HEK293 (cell line): ENCODE data around the gene ADAMTS12.

Experiments used
- CTCF ChIA-PET: fragments of 350-600 bp; formaldehyde crosslinking; extraction: SDS; loops from one replicate; lab custom pipeline; 2021; ENCODE audit warnings: antibody characterized with exemption; lab: Yijun Ruan, JAX
- POLR2A ChIA-PET: fragments of 300-600 bp; formaldehyde crosslinking; extraction: SDS; loops from one replicate; lab custom pipeline; 2020; ENCODE audit warnings: antibody characterized with exemption, inconsistent platforms; lab: Yijun Ruan, JAX
- H3K27ac ChIP-seq: fragments of 200-500 bp; sonication (Bioruptor generic); 2 replicates; pipeline ENCODE4 v1.5.1; 2014; ENCODE audit warnings: low read depth, low read length, control low read depth, inconsistent platforms; ENCODE audit errors: extremely low read depth
- H3K36me3 ChIP-seq, 2 experiments: fragments of 200-500 bp in 1 of 2; sonication (Bioruptor generic) in 1 of 2; 1 replicate in 1 of 2; 2 replicates in 1 of 2; pipeline ENCODE4 v1.5.1; 2014 to 2017; ENCODE audit warnings: inconsistent platforms in 2 of 2, low read length in 2 of 2; ENCODE audit not compliant: control insufficient read depth in 2 of 2, insufficient read depth in 1 of 2
- H3K4me1 ChIP-seq: fragments of 200-500 bp; sonication (Bioruptor generic); 2 replicates; pipeline ENCODE4 v1.5.1; 2014; ENCODE audit warnings: mild to moderate bottlenecking, low read length, inconsistent platforms; ENCODE audit not compliant: control insufficient read depth, insufficient read depth
- H3K4me3 ChIP-seq: 2 replicates; pipeline ENCODE4 v1.5.1; 2011; ENCODE audit warnings: low read depth, mild to moderate bottlenecking, control low read depth, low read length, moderate library complexity
- H3K9me3 ChIP-seq: fragments of 200-500 bp; sonication (Bioruptor generic); 2 replicates; pipeline ENCODE4 v1.5.1; 2014; ENCODE audit warnings: low read depth, low read length, inconsistent platforms; ENCODE audit not compliant: control insufficient read depth, insufficient read depth
- MEIS1 ChIP-seq: sonication (generic); formaldehyde crosslinking; IDR thresholded peaks from 2 replicates; pipeline ENCODE4 v1.8.1; 2022; ENCODE audit warnings: missing genetic modification reagents, mild to moderate bottlenecking, borderline replicate concordance
- YY1 ChIP-seq: fragments of 450-650 bp; formaldehyde crosslinking; IDR thresholded peaks from 2 replicates; pipeline ENCODE4 v1.5.1; 2018; ENCODE audit warnings: missing biosample characterization, missing genetic modification characterization
- ZBTB17 ChIP-seq: fragments of 450-650 bp; formaldehyde crosslinking; IDR thresholded peaks from 2 replicates; pipeline ENCODE4 v1.5.1; 2016; ENCODE audit warnings: missing biosample characterization, missing genetic modification characterization
- ZBTB8A ChIP-seq: fragments of 450-650 bp; formaldehyde crosslinking; IDR thresholded peaks from 2 replicates; pipeline ENCODE4 v1.5.1; 2016; ENCODE audit warnings: missing biosample characterization, missing genetic modification characterization
- ZNF140 ChIP-seq: fragments of 450-650 bp; formaldehyde crosslinking; IDR thresholded peaks from 2 replicates; pipeline ENCODE4 v1.5.1; 2016; ENCODE audit warnings: missing biosample characterization, missing genetic modification characterization
- ZNF211 ChIP-seq: fragments of 450-650 bp; formaldehyde crosslinking; IDR thresholded peaks from 2 replicates; pipeline ENCODE4 v1.5.1; 2016; ENCODE audit warnings: low read depth, missing biosample characterization, missing genetic modification characterization
- ZNF274 ChIP-seq, 2 experiments: fragments of 200-500 bp in 1 of 2; fragments of 450-650 bp in 1 of 2; sonication (Bioruptor generic) in 1 of 2; formaldehyde crosslinking in 1 of 2; IDR thresholded peaks; 2 replicates each; pipeline versions ENCODE4 v1.5.1 to v1.6.1; 2014 to 2016; ENCODE audit warnings: borderline replicate concordance in 1 of 2, inconsistent platforms in 1 of 2, low read length in 1 of 2, missing biosample characterization in 1 of 2, missing genetic modification characterization in 1 of 2
- ZNF391 ChIP-seq: fragments of 450-650 bp; formaldehyde crosslinking; IDR thresholded peaks from 2 replicates; pipeline ENCODE4 v1.5.1; 2016; ENCODE audit warnings: low read depth, missing biosample characterization, missing genetic modification characterization, borderline replicate concordance
- ZNF394 ChIP-seq: fragments of 450-650 bp; formaldehyde crosslinking; IDR thresholded peaks from 2 replicates; pipeline ENCODE4 v1.5.1; 2016; ENCODE audit warnings: missing biosample characterization, missing genetic modification characterization, mild to moderate bottlenecking, moderate library complexity, borderline replicate concordance
- ZNF426 ChIP-seq: fragments of 450-650 bp; formaldehyde crosslinking; IDR thresholded peaks from 2 replicates; pipeline ENCODE4 v1.5.1; 2017; ENCODE audit warnings: missing biosample characterization, missing genetic modification characterization, mild to moderate bottlenecking, inconsistent platforms, moderate library complexity
- ZNF501 ChIP-seq: fragments of 450-650 bp; formaldehyde crosslinking; IDR thresholded peaks from 2 replicates; pipeline ENCODE4 v1.5.1; 2016; ENCODE audit warnings: missing biosample characterization, missing genetic modification characterization
- ZNF521 ChIP-seq: fragments of 450-650 bp; formaldehyde crosslinking; IDR thresholded peaks from 2 replicates; pipeline ENCODE4 v1.5.1; 2017; ENCODE audit warnings: missing biosample characterization, mild to moderate bottlenecking, missing genetic modification characterization
- ZNF548 ChIP-seq: fragments of 450-650 bp; formaldehyde crosslinking; IDR thresholded peaks from 2 replicates; pipeline ENCODE4 v1.5.1; 2016; ENCODE audit warnings: missing biosample characterization, missing genetic modification characterization
- ZNF571 ChIP-seq: fragments of 450-650 bp; formaldehyde crosslinking; IDR thresholded peaks from 2 replicates; pipeline ENCODE4 v1.5.0; 2017; ENCODE audit warnings: missing biosample characterization, missing genetic modification characterization
- ZNF585B ChIP-seq: fragments of 450-650 bp; formaldehyde crosslinking; IDR thresholded peaks from 2 replicates; pipeline ENCODE4 v1.5.1; 2016; ENCODE audit warnings: missing biosample characterization, missing genetic modification characterization
- ZNF596 ChIP-seq: fragments of 450-650 bp; IDR thresholded peaks from 2 replicates; pipeline ENCODE4 v1.5.0; 2018; ENCODE audit warnings: missing biosample characterization, mild to moderate bottlenecking, missing genetic modification characterization, moderate library complexity
- ZNF623 ChIP-seq: fragments of 450-650 bp; formaldehyde crosslinking; IDR thresholded peaks from 2 replicates; pipeline ENCODE4 v1.5.1; 2016; ENCODE audit warnings: missing biosample characterization, missing genetic modification characterization
- ZNF624 ChIP-seq: fragments of 450-650 bp; formaldehyde crosslinking; IDR thresholded peaks from 2 replicates; pipeline ENCODE4 v1.5.1; 2017; ENCODE audit warnings: missing biosample characterization, missing genetic modification characterization
- ZNF670 ChIP-seq: fragments of 450-650 bp; formaldehyde crosslinking; IDR thresholded peaks from 2 replicates; pipeline ENCODE4 v1.5.1; 2016; ENCODE audit warnings: missing biosample characterization, missing genetic modification characterization, low read depth
- ZNF76 ChIP-seq: fragments of 450-650 bp; formaldehyde crosslinking; IDR thresholded peaks from 2 replicates; pipeline ENCODE4; 2016; ENCODE audit warnings: low read depth, missing biosample characterization, missing genetic modification characterization, borderline replicate concordance
- ZXDB ChIP-seq: fragments of 450-650 bp; formaldehyde crosslinking; IDR thresholded peaks from 2 replicates; pipeline ENCODE4 v1.5.1; 2016; ENCODE audit warnings: missing biosample characterization, missing genetic modification characterization
- TF ChIP-seq, protein P1 (sequence below): fragments of 450-650 bp; formaldehyde crosslinking; conservative IDR thresholded peaks from 2 replicates; pipeline ENCODE4 v1.5.1; 2016; ENCODE audit warnings: low read depth, missing biosample characterization, missing genetic modification characterization
- TF ChIP-seq, protein P2 (sequence below): fragments of 450-650 bp; formaldehyde crosslinking; conservative IDR thresholded peaks from 2 replicates; pipeline ENCODE4 v1.5.1; 2016; ENCODE audit warnings: low read depth, missing biosample characterization, missing genetic modification characterization
- TF ChIP-seq, protein P3 (sequence below): IDR thresholded peaks from 2 replicates; pipeline ENCODE4 v1.6.1; 2011; ENCODE audit warnings: mild to moderate bottlenecking, low read depth, low read length, borderline replicate concordance

ADAMTS12 gene

DNA sequence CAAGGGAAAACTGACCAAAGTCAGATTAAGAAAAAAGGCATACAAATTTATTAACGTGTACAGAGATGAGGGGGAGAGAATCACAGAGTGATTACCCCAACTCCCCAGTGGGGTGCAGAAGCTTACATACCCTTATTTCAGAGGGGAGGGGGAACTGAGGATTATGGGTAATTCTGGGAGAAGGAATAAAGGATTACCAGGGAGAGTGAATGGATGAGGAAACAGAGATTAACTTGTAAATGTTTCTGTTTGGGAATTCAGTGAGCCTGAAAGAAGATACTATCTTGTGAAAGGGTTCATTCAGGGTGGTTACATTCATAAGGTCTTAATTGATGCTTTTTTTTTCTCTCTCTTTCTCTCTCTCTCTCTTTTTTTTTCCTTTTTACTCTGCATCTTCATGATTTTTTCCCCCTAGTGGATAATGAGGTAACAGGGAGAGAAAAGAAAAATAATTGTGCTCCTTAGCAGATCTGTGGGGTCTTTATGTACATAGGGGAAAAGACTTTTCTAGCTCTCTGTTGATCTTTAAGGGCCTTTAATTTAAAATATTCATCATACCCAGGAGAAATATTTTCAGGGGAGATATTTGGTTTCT is 401.6 kb downstream of the ADAMTS12 start:
- CTCF ChIA-PET: interaction anchor here (0.7 kb wide), 1 partner anchor 47 kb away, joined by 4 read pairs; no protein-coding TSS in a partner anchor
- Histone ChIP-seq H3K4me3 (no peak overlapping the region), H3K27ac (no peak overlapping the region), H3K4me1 (no peaks in the 10 kb centered on the region), H3K36me3 (no peaks in the 10 kb centered on the region), H3K9me3 (no peaks in the 10 kb centered on the region)
- POLR2A ChIA-PET: no interaction called here
- TF ChIP-seq ZNF596 (0 out of 2 replicates have a peak, but pooled peaks have one; percentile 14), ZNF571 (tag by site-specific recombination) (no peak), ZNF76 (tag by site-specific recombination) (0 out of 2 replicates have a peak, but pooled peaks have one; percentile 28), ZXDB (tag by site-specific recombination) (no peak), ZBTB17 (tag by site-specific recombination) (peak; percentile 51; the same call in 1 of the 2 replicates), ZNF670 (tag by site-specific recombination) (no peak)

DNA sequence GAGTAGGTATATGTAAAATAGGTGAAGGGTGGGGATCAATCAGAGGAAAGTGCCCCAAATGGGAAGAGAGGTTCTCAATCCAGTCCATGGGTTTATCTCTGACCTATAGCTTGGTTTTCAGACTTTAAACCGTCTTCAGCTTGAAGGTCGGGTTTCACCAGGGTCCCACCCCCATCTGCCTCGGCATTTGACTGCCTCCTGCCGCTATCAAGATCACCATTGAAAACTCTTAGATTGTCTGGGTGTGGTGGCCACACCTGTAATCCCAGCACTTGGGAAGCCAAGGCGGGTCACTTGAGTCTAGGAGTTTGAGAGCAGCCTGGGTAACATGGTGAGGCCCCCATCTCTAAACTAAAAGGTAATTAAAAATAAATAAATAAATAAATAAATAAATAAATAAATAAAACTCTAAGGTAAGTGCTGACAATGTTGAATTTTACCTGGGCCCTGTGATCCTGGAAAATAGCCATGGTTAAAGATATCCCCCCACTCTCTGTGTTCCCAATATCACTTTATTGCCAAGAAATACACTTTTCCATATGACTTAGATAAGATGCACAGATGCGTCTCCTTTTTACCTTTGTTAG is 402.2 kb downstream of the ADAMTS12 start:
- Histone ChIP-seq H3K4me3 (no peak overlapping the region), H3K36me3 (no peaks in the 10 kb centered on the region), H3K27ac (no peak overlapping the region), H3K4me1 (no peaks in the 10 kb centered on the region), H3K9me3 (no peaks in the 10 kb centered on the region)
- ChIA-PET CTCF (no interaction called here), POLR2A (no interaction called here)
- peak; percentile 47; the same call in 1 of the 2 replicates for TF ChIP-seq ZBTB8A (tag by site-specific recombination)
- no peak for TF ChIP-seq ZNF274 (IDR thresholded peaks at IDR 0.05; ENCODE audit: low read length)
- no peak for TF ChIP-seq ZNF274 (tag by site-specific recombination; IDR thresholded peaks at IDR 0.05; ENCODE audit: borderline replicate concordance)
- no peak for TF ChIP-seq MEIS1 (CRISPR knock-in tag)
- no peak for TF ChIP-seq ZNF521 (tag by site-specific recombination)
- TF ChIP-seq ZNF394 (tag by site-specific recombination): peak; percentile 75; the same call in 1 of the 2 replicates
- TF ChIP-seq ZNF140 (tag by site-specific recombination): peak; percentile 29; the same call in 1 of the 2 replicates
- no peak for TF ChIP-seq ZNF585B (tag by site-specific recombination)
- TF ChIP-seq ZNF623 (tag by site-specific recombination): peak; percentile 38
- TF ChIP-seq ZNF596: no peak
- peak; percentile 53 for TF ChIP-seq ZNF426
- TF ChIP-seq, protein P1, sequence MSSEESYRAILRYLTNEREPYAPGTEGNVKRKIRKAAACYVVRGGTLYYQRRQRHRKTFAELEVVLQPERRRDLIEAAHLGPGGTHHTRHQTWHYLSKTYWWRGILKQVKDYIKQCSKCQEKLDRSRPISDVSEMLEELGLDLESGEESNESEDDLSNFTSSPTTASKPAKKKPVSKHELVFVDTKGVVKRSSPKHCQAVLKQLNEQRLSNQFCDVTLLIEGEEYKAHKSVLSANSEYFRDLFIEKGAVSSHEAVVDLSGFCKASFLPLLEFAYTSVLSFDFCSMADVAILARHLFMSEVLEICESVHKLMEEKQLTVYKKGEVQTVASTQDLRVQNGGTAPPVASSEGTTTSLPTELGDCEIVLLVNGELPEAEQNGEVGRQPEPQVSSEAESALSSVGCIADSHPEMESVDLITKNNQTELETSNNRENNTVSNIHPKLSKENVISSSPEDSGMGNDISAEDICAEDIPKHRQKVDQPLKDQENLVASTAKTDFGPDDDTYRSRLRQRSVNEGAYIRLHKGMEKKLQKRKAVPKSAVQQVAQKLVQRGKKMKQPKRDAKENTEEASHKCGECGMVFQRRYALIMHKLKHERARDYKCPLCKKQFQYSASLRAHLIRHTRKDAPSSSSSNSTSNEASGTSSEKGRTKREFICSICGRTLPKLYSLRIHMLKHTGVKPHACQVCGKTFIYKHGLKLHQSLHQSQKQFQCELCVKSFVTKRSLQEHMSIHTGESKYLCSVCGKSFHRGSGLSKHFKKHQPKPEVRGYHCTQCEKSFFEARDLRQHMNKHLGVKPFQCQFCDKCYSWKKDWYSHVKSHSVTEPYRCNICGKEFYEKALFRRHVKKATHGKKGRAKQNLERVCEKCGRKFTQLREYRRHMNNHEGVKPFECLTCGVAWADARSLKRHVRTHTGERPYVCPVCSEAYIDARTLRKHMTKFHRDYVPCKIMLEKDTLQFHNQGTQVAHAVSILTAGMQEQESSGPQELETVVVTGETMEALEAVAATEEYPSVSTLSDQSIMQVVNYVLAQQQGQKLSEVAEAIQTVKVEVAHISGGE: peak; percentile 30; the same call in 1 of the 2 replicates
- no peak for TF ChIP-seq YY1 (tag by site-specific recombination)
- no peak for TF ChIP-seq ZNF548 (tag by site-specific recombination)
- no peak for TF ChIP-seq ZNF391 (tag by site-specific recombination)
- TF ChIP-seq ZNF211: no peak
- TF ChIP-seq, protein P2, sequence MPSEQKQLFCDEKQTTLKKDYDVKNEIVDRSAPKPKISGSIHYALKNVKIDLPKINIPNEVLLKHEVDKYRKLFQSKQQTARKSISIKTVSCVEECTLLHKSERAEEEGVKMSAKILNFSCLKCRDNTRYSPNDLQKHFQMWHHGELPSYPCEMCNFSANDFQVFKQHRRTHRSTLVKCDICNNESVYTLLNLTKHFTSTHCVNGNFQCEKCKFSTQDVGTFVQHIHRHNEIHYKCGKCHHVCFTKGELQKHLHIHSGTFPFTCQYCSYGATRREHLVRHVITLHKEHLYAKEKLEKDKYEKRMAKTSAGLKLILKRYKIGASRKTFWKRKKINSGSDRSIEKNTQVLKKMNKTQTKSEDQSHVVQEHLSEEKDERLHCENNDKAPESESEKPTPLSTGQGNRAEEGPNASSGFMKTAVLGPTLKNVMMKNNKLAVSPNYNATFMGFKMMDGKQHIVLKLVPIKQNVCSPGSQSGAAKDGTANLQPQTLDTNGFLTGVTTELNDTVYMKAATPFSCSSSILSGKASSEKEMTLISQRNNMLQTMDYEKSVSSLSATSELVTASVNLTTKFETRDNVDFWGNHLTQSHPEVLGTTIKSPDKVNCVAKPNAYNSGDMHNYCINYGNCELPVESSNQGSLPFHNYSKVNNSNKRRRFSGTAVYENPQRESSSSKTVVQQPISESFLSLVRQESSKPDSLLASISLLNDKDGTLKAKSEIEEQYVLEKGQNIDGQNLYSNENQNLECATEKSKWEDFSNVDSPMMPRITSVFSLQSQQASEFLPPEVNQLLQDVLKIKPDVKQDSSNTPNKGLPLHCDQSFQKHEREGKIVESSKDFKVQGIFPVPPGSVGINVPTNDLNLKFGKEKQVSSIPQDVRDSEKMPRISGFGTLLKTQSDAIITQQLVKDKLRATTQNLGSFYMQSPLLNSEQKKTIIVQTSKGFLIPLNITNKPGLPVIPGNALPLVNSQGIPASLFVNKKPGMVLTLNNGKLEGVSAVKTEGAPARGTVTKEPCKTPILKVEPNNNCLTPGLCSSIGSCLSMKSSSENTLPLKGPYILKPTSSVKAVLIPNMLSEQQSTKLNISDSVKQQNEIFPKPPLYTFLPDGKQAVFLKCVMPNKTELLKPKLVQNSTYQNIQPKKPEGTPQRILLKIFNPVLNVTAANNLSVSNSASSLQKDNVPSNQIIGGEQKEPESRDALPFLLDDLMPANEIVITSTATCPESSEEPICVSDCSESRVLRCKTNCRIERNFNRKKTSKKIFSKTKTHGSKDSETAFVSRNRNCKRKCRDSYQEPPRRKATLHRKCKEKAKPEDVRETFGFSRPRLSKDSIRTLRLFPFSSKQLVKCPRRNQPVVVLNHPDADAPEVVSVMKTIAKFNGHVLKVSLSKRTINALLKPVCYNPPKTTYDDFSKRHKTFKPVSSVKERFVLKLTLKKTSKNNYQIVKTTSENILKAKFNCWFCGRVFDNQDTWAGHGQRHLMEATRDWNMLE (tag by site-specific recombination): peak; percentile 68
- TF ChIP-seq ZXDB (tag by site-specific recombination): no peak
- TF ChIP-seq, protein P3, sequence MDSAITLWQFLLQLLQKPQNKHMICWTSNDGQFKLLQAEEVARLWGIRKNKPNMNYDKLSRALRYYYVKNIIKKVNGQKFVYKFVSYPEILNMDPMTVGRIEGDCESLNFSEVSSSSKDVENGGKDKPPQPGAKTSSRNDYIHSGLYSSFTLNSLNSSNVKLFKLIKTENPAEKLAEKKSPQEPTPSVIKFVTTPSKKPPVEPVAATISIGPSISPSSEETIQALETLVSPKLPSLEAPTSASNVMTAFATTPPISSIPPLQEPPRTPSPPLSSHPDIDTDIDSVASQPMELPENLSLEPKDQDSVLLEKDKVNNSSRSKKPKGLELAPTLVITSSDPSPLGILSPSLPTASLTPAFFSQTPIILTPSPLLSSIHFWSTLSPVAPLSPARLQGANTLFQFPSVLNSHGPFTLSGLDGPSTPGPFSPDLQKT: no peak
- no peak for TF ChIP-seq ZNF624 (tag by site-specific recombination)
- no peak for TF ChIP-seq ZNF501 (tag by site-specific recombination)
